ENCODE measurements around the gene IGBP1.
"Not testable (repeated sequence)": the region's sequence is repeated elsewhere in the genome, so short reads cannot be mapped to it uniquely, and the experiment has no call there.

The IGBP1 gene

DNA sequence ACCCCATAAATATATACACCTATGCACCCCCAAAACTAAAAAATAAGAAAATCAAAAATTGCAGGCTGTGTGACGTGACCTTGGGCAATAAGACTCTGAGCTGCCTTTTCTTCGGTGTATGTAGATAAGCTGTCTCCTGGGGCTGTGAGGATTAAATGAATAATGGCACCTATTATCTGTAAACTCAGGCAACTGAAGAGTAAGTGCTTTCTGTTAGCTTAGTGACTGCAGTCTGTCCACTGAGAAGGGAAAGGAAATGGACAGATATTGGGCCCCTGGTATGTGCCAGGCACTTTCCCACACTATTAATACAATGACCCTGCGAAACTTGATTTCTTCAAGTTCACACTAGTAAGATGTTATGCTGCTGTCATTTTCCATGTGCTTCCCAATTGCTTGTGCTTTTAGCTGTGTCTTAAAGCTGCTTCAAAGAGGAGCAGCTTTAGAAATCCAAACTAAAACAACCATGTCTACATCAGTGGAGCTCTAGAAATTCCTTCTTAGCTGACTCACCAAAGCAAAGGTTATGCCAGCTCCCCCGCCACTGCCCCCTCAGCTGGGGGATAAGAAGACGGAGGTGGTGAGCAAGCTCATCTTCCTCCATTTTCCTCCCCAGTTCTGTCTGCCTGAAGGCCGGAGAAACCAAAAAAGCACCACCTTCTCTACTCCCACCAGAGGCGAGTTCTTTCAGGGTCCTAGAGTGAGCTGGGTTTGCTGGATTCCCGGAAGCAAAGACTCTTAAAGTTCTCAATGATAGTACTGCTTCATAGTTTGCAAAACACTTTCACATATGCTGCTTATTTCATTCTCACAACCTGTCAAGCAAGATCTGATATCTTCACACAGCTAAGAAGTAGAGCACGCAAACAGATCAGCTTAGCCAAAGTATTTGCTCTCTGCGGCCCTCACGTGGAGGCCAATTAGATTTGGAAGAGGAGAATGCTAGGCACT lies 35.3 kb downstream of the IGBP1 start:
- no peak for DNase-seq (ENCODE audit: low spot score)

DNA sequence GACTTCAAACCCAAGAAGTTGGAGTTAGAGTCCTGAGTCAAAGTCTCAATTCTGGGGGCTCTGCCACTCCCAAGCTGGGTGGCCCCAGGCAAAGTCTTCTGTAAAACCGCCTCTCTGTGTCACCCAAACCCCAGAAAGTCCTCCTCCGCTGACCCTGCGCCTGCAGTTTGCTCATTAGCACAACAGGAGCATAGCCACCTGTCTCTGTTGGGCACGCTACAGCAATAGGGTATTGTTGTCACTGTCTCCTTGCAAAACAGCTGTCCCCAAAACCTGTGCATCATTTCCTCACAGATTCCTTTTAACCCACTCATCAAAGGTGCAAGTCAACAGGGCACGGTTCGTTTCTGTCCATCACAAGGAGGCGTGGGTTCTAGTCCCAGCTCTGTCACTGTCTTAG lies 36.0 kb downstream of the IGBP1 start:
- DNase-seq (ENCODE audit: low spot score): no peak

DNA sequence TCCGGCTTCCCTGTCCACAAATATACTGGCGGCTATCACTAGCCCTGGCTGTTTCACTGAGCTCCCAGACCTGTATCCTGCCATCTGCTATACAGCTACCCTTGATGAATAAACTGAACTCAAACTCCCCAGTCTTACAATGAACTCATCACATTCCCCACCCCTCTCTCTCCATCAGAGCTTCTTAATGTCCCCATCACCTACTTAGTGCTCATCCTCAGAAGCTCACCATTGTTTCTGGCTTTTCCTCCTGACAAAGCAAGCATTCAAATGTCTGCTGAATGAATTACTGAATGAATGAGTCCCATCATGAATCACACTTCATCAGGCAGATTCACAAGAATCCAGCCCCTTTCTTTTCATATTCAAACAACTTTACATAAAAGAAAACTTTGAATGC lies 38.4 kb downstream of the IGBP1 start:
- no peak for DNase-seq (ENCODE audit: low spot score)

DNA sequence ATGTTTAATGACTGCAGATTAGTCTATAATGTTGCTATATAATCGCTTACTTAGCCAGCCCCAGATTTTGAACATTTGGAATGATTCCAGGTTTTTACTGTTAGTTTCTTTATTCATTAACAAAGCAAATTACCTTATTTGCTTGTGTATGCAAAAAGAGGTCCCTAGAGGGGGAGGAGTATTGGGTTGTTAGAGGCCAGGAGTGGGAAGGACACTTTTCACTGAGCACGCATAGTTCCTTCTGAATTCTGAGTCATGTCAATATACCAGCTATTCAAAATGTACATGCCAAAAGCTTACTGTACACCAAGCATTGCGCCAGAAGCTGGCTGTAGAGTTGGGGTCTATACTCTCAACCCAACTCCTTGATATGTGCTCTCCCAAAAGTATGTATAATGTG lies 39.0 kb downstream of the IGBP1 start:
- DNase-seq (ENCODE audit: low spot score): no peak

DNA sequence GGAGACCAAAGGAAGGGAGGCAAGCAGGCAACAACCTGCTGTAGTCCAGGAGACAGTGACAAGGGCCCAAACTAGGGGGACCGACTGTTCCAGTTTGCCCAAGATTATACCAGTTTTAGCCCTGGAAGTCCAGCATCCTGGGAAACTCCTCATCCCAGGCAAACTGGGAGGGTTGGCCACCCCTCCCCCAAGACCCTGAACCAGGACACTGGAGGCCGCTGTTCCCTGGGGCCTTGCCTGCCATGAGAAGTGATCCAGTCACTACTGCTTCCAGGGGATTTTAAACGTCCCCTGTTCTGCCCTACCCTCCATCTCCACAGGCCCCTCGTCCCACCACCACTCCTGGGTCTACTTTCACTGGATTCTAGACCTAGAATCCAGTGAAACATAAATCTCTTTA lies 39.7 kb downstream of the IGBP1 start:
- DNase-seq (ENCODE audit: low spot score): no peak

DNA sequence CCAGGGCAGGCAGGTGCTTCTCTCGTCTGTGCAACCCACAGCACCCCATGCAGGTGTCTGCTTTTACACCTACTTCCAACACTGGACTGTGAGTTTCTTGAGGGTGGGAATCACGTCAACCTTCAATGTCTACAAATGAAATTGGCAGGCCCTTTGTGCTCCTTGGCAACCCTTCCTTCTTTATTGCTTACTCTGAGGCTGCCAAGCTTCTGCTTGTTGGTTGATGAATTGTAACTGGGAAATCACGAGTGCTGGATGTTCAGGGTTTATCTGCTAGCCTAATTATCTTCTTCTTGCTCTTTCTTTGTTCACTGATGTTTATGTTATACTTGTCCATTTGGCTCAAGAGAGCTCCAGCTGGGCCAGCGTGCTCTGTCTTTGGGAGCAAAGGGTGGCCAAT lies 41.5 kb downstream of the IGBP1 start:
- DNase-seq (ENCODE audit: low spot score): no peak

DNA sequence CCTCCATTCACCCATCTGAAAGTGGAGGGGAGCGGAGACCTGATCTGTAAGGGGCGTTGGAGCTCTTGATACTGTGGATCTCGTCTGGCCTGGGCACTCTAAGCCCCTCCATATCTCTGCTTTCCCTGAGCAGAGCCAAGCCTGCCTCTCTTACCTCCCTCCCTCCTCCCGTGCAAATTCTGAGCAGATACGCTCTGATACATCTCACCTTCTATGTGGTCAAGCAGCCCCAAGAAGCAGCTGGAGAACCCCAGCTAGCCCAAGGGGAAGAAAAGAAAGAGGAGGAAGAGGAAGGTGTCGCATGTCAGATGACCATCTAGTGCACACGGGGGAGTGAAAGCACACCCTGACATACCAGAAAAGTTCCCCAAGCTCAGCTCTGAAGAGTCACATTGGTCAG lies 42.1 kb downstream of the IGBP1 start:
- no peak for DNase-seq (ENCODE audit: low spot score)

DNA sequence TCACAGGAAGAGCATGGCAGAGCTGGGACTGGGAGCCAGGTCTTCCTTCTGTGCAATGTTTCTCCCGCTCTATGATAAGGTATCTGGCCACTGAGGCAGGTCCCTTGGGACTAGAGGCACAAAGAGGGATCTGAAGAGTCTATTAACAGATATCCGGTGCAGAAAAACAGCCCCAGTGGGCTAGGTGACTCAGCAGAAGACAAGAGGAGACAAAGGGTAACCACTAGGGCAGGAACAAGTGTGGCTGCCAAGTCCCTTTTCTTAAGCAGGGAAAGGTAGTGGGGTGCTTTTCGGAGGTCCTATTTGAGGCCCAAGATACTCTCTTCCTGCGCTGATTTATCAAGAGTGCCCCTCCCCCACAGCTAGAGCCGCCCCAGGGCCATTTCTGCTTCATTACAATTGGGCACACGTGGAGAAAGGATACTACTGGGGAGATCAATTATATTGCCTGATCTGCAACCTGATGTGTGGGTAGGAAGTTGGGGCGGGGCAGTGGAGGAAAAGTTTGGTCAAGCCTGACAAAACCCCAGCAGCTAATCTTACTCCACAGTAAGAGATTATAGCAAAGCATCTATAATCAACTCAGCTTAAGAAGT lies 43.8 kb downstream of the IGBP1 start, which contains the start of gene DGAT2L6:
DGAT2L6 (plus strand) TSS at position 546 of the 596 bp plus-strand sequence. CDS start 100 bp downstream, outside the sequence.
- DNase-seq (ENCODE audit: low spot score): no peak

DNA sequence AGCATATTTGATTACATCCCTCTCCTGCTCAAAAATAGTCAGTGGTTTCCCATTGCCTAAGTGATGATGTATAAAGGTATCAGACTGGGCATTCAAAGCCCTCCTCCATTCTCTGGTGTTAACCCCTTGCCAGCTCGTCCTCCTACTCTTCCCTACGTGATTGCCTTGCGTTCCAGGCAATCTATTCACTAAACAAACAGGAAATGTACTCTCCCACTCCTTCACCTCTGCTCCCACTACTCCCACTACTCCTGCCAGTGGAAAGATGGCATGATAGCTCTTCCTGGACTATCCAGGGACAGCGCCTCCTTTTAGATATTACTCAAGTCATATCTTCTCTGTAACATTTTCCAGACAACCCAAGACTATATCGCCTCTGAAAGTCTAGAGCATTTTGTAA lies 49.8 kb downstream of the IGBP1 start:
- no peak for DNase-seq (ENCODE audit: low spot score)

DNA sequence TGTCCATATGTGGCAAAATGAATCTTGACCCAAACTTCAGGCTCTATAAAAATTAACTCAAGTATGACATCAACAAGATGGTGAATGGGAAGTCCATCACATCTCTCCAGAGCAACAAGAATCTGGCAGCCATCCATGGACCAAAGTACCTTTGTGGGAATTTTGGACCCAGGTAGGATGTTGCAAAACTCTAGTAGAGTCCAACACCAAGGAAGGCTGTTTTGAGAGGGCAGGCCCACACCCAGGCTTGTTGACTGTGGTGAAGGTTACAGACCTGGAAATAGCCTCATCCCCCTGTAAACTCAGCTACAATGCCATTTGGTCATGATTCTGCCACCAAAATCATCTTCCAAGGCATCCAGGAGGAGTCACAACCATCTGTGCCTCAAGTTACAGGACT lies 57.0 kb downstream of the IGBP1 start:
- no peak for DNase-seq (ENCODE audit: low spot score)

DNA sequence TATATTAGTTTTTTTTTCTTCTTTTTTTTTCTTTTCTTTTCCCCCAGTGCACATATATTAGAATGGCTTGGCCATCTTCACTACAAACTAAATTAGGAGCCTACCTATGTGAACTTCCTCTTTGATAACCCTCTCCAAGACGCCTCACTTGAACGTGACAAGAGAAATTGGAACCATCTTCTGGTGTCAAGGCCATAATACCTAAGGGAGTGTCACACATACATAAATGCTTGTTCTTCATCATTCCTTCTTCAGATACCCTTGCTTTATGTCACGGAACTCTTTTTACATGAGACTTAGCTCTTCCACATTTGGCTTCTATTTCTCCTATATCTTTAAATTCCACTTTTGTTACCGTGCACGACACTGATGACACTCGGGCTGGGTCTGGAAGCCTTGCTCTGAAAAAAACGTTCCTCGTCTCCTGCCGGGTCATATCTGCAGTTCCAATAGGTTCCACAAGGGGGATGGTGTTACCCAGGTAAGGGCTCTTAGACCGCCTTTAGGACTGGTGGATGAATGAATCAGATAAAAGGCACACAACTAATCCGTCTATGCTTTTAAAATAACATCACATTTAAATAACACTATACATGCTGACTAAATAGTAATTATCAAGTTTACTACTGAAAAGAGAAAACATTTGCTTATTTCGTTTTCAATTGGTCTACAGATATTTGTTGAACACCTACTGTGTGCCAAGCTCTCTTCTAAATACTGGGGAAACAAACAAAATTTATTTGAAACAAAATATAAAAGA lies 63.9 kb downstream of the IGBP1 start:
- peak; percentile 48 for DNase-seq (ENCODE audit: low spot score)

DNA sequence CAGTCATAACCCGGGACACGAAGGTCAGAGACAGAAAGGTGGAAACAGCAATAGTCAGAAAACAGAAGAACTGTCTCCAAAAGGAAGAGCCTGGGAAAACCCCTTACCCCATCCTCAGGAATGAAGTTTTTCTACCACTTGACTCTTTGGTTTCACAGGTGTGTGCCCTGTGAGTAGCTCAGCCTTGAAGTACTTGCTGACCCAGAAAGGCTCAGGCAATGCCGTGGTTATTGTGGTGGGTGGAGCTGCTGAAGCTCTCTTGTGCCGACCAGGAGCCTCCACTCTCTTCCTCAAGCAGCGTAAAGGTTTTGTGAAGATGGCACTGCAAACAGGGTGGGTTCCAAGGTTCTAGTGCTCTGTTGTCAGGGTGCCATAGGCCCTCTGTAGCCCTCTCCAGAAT lies 68.5 kb downstream of the IGBP1 start:
- no peak for DNase-seq (ENCODE audit: low spot score)

DNA sequence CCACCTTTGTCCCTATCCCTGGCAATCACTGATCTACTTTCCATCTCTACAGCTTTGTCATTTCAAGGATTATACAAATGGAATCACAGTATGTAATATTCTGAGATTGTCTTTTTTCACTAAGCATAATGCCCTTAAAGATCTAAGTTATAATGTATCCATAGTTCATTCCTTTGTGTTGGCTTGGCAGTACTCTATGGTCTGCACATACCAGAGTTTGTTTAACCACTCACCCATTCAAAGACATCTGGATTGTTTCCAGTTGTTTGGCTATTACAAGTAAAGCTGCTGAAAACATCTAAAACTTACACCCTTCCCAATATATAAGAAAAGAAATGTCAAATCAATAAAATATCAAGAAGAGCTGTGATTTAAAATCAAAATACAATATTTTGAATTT lies 75.2 kb downstream of the IGBP1 start:
- DNase-seq (ENCODE audit: low spot score): no peak

DNA sequence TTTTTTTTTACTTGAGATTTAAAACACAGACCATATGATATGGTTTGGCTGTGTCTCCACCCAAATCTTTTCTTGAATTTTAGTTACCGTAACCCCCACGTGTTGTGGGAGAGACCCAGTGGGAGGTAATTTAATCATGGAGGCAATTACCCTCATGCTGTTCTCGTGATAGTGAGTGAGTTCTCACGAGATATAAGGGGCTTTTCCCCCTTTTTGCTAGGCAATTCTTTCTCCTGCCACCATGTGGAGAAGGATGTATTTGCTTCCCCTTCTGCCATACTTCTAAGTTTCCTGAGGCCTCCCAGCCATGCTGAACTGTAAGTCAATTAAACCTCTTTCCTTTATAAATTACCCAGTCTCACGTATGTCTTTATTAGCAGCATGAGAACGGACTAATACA lies 76.3 kb downstream of the IGBP1 start:
- DNase-seq (ENCODE audit: low spot score): not testable (repeated sequence)

Measured in LoVo (cell line).